Measurements from ENCODE around the gene FAR2. TPM values are rescaled to one million over a fixed set of nuclear protein-coding genes. Genes with fewer than 3 reads are reported as not detected.

The FAR2 gene
- total RNA-seq, 1 donor from 2014 or later: 1.1 TPM

- DNase-seq (ENCODE audit: low spot score) (no peak), ATAC-seq (no peak)
Measured at GRCh38 chr12:29200586-29200985, 51.5 kb downstream of the FAR2 start.

GRCh38 chr12:29201296-29201695, 52.2 kb downstream of the FAR2 start:
- no peak for ATAC-seq
- no peak for DNase-seq (ENCODE audit: low spot score)

- ATAC-seq (no peak), DNase-seq (ENCODE audit: low spot score) (no peak)
Measured at GRCh38 chr12:29201746-29202145, 52.7 kb downstream of the FAR2 start.

GRCh38 chr12:29204521-29204920, 55.4 kb downstream of the FAR2 start:
- no peak for DNase-seq (ENCODE audit: low spot score)
- no peak for ATAC-seq

GRCh38 chr12:29207120-29207519, 58.0 kb downstream of the FAR2 start:
- no peak for DNase-seq (ENCODE audit: low spot score)
- ATAC-seq: peak; percentile 26

GRCh38 chr12:29208060-29208459, 59.0 kb downstream of the FAR2 start:
- no peak for ATAC-seq
- no peak for DNase-seq (ENCODE audit: low spot score)

- ATAC-seq (no peak), DNase-seq (ENCODE audit: low spot score) (no peak)
Measured at GRCh38 chr12:29208936-29209701, 60.0 kb downstream of the FAR2 start.

GRCh38 chr12:29211696-29212095, 62.6 kb downstream of the FAR2 start:
- DNase-seq (ENCODE audit: low spot score) (no peak), ATAC-seq (no peak)

GRCh38 chr12:29212682-29213403, 63.8 kb downstream of the FAR2 start:
- ATAC-seq (no peak), DNase-seq (ENCODE audit: low spot score) (no peak)

- no peak for DNase-seq (ENCODE audit: low spot score)
- ATAC-seq: no peak
Measured at GRCh38 chr12:29216266-29216665, 67.2 kb downstream of the FAR2 start.

GRCh38 chr12:29216797-29217575, 67.9 kb downstream of the FAR2 start:
- no peak for ATAC-seq
- no peak for DNase-seq (ENCODE audit: low spot score)

- DNase-seq (ENCODE audit: low spot score) (no peak), ATAC-seq (no peak)
Measured at GRCh38 chr12:29220632-29221336, 71.7 kb downstream of the FAR2 start.

- DNase-seq (ENCODE audit: low spot score) (no peak), ATAC-seq (no peak)
Measured at GRCh38 chr12:29222200-29222599, 73.1 kb downstream of the FAR2 start.

- ATAC-seq: no peak
- DNase-seq (ENCODE audit: low spot score): no peak
Measured at GRCh38 chr12:29223426-29223825, 74.3 kb downstream of the FAR2 start.

- ATAC-seq (no peak), DNase-seq (ENCODE audit: low spot score) (no peak)
Measured at GRCh38 chr12:29223956-29224543, 75.0 kb downstream of the FAR2 start.

- DNase-seq (ENCODE audit: low spot score) (no peak), ATAC-seq (no peak)
Measured at GRCh38 chr12:29224572-29224971, 75.5 kb downstream of the FAR2 start.

GRCh38 chr12:29225834-29226233, 76.8 kb downstream of the FAR2 start:
- ATAC-seq: no peak
- DNase-seq (ENCODE audit: low spot score): no peak

GRCh38 chr12:29226616-29227015, 77.5 kb downstream of the FAR2 start:
- DNase-seq (ENCODE audit: low spot score): no peak

GRCh38 chr12:29228474-29229157, 79.5 kb downstream of the FAR2 start:
- DNase-seq (ENCODE audit: low spot score) (no peak), ATAC-seq (no peak)

More at GRCh38 chr12:29226616-29227015, 77.5 kb downstream of the FAR2 start:
- ATAC-seq: no peak

GRCh38 chr12:29229158-29229505, 80.1 kb downstream of the FAR2 start:
- DNase-seq (ENCODE audit: low spot score) (no peak), ATAC-seq (no peak)

All from left lobe of liver (tissue), 2 donors.